ENCODE results near the gene TTC13. TPM values are rescaled to one million over a fixed set of nuclear protein-coding genes. Genes with fewer than 3 reads are reported as not detected.

Gene TTC13
- total RNA-seq, 6 experiments from 2014 or later: 10.7 to 14.4 (median 12.4) TPM

DNA sequence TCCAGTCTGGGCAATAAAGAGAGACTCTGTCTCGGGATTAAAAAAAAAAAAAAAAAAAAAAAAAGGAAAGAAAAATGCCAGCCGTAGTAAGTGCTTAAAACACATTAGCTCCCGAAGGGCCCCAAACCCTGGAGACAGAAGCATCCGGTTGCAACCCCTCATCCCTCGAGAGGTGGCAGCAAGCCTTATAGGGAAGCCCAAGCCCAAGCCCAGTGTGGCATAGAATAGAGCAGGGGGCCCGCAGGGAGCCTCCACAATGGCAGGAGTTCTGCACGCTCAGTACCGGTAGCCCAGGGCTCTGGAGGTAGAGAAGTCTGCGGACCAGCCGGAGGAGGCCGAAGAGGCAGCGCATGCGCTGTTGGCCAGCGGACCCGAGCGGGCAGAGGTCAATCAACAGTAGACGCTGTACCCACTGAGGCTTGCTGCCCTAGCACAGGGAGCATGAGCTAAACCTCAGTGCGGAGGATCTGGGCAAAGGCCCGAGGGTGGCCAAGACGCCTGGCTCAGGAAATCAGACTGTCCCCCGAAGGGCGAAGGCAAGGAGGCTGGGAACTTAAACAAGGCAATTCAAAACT, 76.2 kb downstream of the TTC13 start:
- H3K27ac Mint-ChIP-seq: no peak overlapping the region
- H3K4me3 Mint-ChIP-seq: no peak overlapping the region
- TF ChIP-seq, protein P1, sequence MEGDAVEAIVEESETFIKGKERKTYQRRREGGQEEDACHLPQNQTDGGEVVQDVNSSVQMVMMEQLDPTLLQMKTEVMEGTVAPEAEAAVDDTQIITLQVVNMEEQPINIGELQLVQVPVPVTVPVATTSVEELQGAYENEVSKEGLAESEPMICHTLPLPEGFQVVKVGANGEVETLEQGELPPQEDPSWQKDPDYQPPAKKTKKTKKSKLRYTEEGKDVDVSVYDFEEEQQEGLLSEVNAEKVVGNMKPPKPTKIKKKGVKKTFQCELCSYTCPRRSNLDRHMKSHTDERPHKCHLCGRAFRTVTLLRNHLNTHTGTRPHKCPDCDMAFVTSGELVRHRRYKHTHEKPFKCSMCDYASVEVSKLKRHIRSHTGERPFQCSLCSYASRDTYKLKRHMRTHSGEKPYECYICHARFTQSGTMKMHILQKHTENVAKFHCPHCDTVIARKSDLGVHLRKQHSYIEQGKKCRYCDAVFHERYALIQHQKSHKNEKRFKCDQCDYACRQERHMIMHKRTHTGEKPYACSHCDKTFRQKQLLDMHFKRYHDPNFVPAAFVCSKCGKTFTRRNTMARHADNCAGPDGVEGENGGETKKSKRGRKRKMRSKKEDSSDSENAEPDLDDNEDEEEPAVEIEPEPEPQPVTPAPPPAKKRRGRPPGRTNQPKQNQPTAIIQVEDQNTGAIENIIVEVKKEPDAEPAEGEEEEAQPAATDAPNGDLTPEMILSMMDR (IDR thresholded peaks at IDR 0.05): no peak
- no peaks in the 10 kb centered on the region for H3K36me3 Mint-ChIP-seq (ENCODE audit: low read depth)
- H3K27me3 Mint-ChIP-seq (ENCODE audit: insufficient read depth): peaks cover 2% of the 10 kb centered on the region; the same call in 1 of the 2 replicates
- H3K4me1 Mint-ChIP-seq (ENCODE audit: low read depth): peaks cover 10% of the 10 kb centered on the region; the same call in 1 of the 2 replicates
- no peak for DNase-seq
- no peaks in the 10 kb centered on the region for H3K9me3 Mint-ChIP-seq

DNA sequence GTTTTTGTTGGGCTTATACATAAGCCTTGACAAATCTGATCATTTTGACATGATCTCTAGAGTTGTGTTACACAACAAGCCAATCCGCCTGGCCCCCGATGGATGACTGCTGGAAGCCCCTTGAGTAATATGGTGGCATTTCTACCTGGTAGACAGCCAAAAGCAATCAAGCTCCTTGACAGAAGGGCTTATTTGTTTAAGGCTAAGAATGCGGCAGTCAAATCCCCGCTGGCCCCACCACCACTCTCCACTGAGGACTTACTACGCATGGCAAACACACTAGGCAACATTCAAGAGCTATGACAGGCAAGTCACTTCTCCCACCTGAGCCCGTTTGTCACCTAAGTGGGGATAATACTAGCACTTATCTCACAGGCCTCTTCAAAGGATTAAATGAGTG, 77.0 kb downstream of the TTC13 start:
- DNase-seq: no peak
- TF ChIP-seq, protein P1 (IDR thresholded peaks at IDR 0.05): no peak
- Mint-ChIP-seq H3K36me3 (ENCODE audit: low read depth) (no peaks in the 10 kb centered on the region), H3K27me3 (ENCODE audit: insufficient read depth) (peaks cover 2% of the 10 kb centered on the region; the same call in 1 of the 2 replicates), H3K4me1 (ENCODE audit: low read depth) (peaks cover 10% of the 10 kb centered on the region; the same call in 1 of the 2 replicates), H3K27ac (no peak overlapping the region), H3K9me3 (no peaks in the 10 kb centered on the region), H3K4me3 (no peak overlapping the region)

DNA sequence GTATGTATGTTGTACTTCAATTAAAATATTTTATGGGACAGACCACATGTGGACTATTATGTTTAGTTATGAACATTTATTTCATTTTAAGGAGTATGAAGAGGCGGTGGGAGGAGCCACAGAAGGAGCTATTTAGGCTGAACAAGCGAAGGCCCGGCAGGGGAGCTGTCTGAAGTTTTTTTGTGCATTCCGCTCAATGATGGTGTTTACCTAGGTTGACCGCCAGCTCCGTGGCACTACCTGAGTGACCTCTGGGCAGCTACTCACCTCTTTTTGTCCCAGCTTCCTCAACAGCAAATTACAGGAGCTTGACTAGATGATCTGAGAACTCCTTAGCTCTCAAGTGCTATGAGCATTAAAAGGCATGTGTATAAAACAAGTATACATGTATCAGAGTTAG, 77.7 kb downstream of the TTC13 start:
- no peak for DNase-seq
- H3K27me3 Mint-ChIP-seq (ENCODE audit: insufficient read depth): peaks cover 2% of the 10 kb centered on the region; the same call in 1 of the 2 replicates
- H3K36me3 Mint-ChIP-seq (ENCODE audit: low read depth): no peaks in the 10 kb centered on the region
- TF ChIP-seq, protein P1 (IDR thresholded peaks at IDR 0.05): no peak
- no peak overlapping the region for H3K4me3 Mint-ChIP-seq
- H3K4me1 Mint-ChIP-seq (ENCODE audit: low read depth): peaks cover 10% of the 10 kb centered on the region; the same call in 1 of the 2 replicates
- no peak overlapping the region for H3K27ac Mint-ChIP-seq
- H3K9me3 Mint-ChIP-seq: no peaks in the 10 kb centered on the region

DNA sequence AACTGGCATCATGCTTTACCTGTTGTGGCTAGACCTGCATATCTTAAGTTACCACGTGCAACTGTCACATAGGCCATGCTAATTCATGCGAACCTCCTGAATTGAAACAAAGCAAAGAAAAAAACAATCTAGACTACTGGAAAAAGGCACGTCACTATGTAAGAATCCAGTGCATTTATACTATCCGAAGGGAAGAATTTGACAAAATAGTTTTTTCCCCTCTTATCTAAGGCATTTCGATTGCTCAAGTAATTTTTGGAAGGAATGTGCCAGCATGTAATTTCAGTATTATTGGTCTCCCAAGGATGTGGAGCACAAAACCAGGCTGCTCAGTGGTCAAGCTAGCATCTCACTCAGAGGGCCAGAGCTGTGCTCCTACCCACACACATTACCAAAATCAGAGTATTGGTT, 78.8 kb downstream of the TTC13 start:
- no peaks in the 10 kb centered on the region for H3K9me3 Mint-ChIP-seq
- peaks cover 10% of the 10 kb centered on the region; the same call in 1 of the 2 replicates for H3K4me1 Mint-ChIP-seq (ENCODE audit: low read depth)
- H3K4me3 Mint-ChIP-seq: no peak overlapping the region
- no peaks in the 10 kb centered on the region for H3K36me3 Mint-ChIP-seq (ENCODE audit: low read depth)
- TF ChIP-seq, protein P1 (IDR thresholded peaks at IDR 0.05): no peak
- peak overlapping the region; percentile 51; the same call in 1 of the 2 replicates for H3K27ac Mint-ChIP-seq
- peaks cover 4% of the 10 kb centered on the region; the same call in 1 of the 2 replicates for H3K27me3 Mint-ChIP-seq (ENCODE audit: insufficient read depth)
- DNase-seq: no peak

DNA sequence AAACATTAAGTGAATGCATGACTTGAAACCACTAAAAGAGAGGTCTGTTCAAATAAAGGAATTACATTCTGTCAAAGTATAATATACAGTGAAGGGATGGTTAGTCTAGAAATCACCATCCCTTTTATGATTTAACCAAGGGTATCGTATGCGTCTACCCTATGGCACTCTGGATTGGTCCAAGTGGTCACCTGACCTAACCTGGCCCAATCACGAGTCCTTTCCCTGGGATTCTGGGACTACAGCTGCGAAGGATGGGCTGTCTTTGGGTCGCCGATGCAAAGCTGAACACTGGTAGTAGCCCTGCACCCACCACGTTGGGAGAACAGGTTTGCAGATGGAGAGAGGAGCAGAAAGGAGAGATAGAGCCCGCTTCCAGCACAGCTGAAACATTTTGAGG, 79.9 kb downstream of the TTC13 start:
- Mint-ChIP-seq H3K36me3 (ENCODE audit: low read depth) (no peaks in the 10 kb centered on the region), H3K4me3 (no peak overlapping the region), H3K9me3 (no peaks in the 10 kb centered on the region), H3K4me1 (ENCODE audit: low read depth) (peaks cover 10% of the 10 kb centered on the region; the same call in 1 of the 2 replicates), H3K27me3 (ENCODE audit: insufficient read depth) (peaks cover 4% of the 10 kb centered on the region; the same call in 1 of the 2 replicates), H3K27ac (no peak overlapping the region)
- DNase-seq: no peak
- TF ChIP-seq, protein P1 (IDR thresholded peaks at IDR 0.05): no peak
